Thyroid gland (tissue), 4 donors: Measurements from ENCODE around the gene TMEM116.

ENCODE experiments used
- CTCF ChIP-seq, 6 experiments: fragments of 200-600 bp in 3 of 6; fragments of 450-650 bp in 3 of 6; sonication (generic) in 3 of 6; IDR thresholded peaks; one replicate each; pipeline ENCODE4 v1.5.1; 2016 to 2019; ENCODE audit warnings: antibody characterized with exemption in 6 of 6, mild to moderate bottlenecking in 2 of 6, inconsistent platforms in 1 of 6, moderate library complexity in 1 of 6
- POLR2A ChIP-seq, 2 donors: fragments of 450-650 bp; IDR thresholded peaks; one replicate each; pipeline ENCODE4 v1.6.1; 2017; ENCODE audit warnings: antibody characterized with exemption in 2 of 2, mild to moderate bottlenecking in 2 of 2, moderate library complexity in 1 of 2

- TF ChIP-seq CTCF (IDR thresholded peaks at IDR 0.05), result no peak
- TF ChIP-seq POLR2A (IDR thresholded peaks at IDR 0.05), result no peak
Measured at GRCh38 chr12:111997300-111997699, 15.7 kb downstream of the TMEM116 start.
